HG02943 (cell line): ENCODE measurements around the gene LGR4.

ENCODE experiments used
- ATAC-seq: cut with Tn5 transposase; IDR thresholded peaks from one replicate; pipeline ENCODE4 v1.9.1; 2021; ENCODE audit warnings: mild to moderate bottlenecking, low read depth, moderate library complexity; ENCODE audit not compliant: unreplicated experiment

LGR4 gene

GRCh38 chr11:27433742-27434141 lies 38.8 kb downstream of the LGR4 start:
- no peak for ATAC-seq

GRCh38 chr11:27431808-27432207 lies 40.8 kb downstream of the LGR4 start:
- ATAC-seq: no peak

- ATAC-seq: no peak
These were observed 42.7 kb downstream of the LGR4 start for GRCh38 chr11:27429761-27430393.

GRCh38 chr11:27427183-27427980 lies 45.2 kb downstream of the LGR4 start:
- no peak for ATAC-seq

- ATAC-seq: no peak
These were observed 46.8 kb downstream of the LGR4 start for GRCh38 chr11:27425814-27426213.

GRCh38 chr11:27423125-27423524 lies 49.5 kb downstream of the LGR4 start:
- ATAC-seq: no peak

GRCh38 chr11:27421819-27422494 lies 50.6 kb downstream of the LGR4 start:
- no peak for ATAC-seq

DNA sequence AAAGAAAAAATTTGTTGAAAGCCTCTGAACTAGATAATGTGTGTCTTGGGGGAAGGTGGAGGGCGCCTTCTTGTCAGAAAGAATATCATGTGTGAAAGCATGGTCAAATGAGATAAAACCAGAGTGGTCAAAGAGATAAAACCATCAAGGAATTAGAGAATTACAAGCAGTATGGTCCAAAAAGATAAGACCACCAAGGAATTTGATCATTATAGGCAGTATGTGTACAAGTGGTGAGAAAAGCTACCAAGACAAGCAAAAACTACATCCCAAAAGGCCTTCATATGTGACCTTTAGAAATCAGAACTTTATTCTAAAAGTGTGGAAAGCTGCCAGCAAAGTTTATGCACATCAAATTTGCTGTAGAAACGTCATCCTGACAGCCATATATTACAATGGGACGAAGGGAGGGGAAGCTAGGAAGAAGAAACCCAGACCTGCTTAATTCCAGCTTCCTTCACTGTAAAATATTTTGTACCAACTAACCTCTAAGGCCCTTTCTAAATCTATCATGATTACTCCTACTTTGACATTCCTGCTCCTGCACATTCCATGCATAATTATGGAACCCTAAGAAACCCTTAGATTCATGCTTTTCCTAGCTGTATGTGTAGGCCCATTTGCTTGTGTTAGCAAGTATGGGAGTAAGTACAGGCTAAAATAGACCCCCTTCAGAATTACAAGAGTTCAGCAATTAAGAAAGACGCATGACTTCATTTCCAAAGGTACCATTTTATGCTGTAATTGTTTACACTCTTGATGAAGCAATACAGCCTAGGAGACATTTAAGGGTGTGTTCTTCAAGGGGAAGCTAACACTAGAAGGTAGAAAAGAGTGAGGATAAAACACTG lies 51.6 kb downstream of the LGR4 start:
- ATAC-seq: no peak

- ATAC-seq: no peak
These were observed 52.4 kb downstream of the LGR4 start for GRCh38 chr11:27420217-27420616.

DNA sequence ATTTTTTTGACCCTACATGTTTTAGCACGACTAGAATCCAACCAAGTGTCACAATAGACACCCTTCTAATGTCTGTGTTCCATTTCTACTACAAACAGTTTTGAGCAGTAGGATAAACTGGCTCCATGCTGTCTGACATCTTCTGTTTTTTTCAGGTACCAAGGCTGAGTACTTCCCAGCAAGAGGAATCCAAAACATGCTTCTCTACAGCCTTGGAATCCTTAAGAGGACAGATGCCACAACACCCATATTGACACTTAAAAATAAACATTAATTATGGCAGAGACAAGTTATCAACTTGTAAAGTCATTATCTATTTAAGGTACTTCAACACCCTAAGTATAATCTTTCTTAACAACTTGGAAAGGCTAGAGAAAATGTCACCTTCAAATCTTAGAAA lies 54.2 kb downstream of the LGR4 start:
- no peak for ATAC-seq

DNA sequence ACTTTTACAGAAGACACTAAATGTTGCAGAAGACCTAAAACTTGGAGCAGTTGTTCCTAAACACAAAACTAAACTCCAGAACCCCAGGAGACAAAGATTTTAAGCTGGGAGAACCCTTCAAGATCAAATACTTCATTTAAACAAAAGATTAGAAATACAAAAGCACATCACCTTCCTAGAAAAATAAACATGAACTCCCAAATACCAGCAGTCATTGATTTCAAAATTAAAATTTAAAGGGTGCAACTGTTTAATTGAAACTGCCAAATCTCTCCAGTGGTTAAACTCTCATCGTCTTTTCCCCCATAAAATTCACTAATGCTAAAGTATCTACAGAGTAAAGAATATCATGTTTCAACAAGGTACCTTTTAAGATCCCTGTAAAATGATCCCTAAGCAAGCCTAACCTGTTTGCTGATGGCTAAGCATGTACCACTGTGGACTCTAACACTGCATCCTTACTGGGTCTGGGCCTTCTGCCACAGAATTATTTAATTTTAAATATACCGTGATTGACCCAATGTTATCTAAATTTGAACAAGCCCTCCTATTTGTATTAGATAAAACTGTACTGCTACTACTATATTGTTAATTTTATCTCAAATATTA lies 55.9 kb downstream of the LGR4 start:
- ATAC-seq: no peak

DNA sequence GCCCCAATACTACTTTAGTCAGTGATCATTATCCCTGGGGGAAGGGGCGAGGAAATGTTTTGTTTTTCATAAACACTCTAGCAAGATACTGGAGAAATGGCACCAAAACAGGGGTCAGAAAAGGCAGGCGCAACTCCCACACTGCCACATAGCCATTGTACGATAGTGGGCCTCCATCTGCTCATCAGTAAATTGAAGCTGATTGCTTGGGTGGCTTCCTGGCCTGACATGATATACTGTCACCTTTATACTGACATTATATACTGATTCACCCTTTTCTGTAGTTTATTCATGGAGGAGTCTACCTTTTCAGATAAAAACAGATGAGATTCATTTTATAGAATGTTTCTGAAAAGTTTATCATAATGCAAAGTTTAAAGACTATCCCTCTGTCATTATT lies 57.9 kb downstream of the LGR4 start:
- ATAC-seq: no peak

DNA sequence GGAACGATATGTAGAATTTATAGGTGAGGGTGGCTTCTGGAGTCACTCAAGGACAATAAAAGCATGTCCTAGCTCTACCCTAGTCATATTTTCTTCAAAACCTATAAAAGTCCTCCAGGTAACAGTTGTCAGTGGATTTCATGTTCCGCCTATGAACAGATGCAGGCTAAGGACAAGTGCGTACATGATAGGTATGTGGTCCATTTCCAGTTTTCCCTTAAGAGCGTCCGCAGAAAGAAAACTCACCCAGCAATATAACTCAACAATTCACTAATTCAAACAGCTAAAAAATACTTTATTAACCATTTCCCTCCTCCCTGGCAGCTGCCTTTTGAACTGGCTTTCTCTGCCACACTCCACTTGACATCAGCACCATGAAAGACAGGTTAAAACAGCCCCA lies 59.4 kb downstream of the LGR4 start:
- no peak for ATAC-seq

DNA sequence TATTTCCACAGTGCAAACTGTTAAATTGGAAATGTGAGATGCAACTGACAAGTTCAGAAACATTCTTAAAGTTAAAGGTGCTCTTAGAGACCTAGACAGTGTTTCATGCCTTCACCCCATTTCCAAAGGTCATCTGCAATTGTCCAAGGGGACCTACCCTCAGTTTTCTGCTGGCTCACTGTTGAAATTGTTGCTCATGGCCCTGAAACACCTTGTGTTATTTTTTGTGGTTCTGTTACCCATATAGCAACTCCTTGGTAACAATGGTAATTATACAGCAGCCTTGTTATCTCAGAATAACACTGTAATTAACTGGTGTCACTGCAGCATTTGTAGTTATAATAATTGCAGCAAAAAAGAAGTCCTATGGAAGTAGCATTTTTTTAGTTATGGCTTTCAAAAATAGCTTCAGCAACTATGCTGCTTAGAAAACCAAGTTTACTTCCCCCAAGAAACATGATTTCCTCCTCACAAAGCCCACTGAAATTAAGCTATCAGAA lies 60.3 kb downstream of the LGR4 start:
- ATAC-seq: no peak

- no peak for ATAC-seq
These were observed 61.3 kb downstream of the LGR4 start for GRCh38 chr11:27411328-27411727.

- no peak for ATAC-seq
These were observed 62.3 kb downstream of the LGR4 start for GRCh38 chr11:27410272-27410671.

DNA sequence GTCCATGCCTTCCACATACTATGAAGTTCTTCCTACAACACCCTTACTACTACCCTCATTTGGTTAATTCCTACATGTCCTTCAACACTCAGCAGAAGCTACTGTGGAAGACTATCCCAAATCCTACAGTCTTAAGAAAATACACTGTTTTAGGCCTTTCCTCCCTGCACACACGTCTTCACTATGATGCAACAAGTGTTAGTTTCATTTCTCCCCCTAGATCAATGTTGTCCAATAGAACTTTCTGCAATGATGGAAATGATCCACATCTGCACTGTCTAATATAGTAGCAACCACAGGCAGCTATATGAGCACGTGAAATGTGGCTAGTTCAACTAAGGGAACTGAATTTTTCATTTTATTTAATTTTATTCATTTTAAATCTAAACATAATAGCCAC lies 62.8 kb downstream of the LGR4 start:
- ATAC-seq: no peak

DNA sequence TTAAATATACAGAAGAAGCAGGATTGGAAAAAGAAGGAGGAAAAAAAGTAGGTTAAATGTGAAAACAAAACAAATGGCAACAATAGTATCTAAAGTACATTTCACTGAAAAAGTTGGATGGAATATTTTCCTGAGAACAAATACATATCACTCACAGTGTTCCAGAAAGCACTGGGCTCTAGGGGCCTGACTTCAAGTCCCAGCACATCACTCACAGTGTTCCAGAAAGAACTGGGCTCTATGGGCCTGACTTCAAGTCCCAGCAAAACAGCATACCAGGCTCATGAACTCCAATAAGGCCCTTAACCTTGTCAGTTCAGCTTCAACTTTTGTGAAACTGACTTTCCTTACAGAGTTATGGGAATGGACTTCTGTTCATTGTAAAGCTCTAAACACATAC lies 63.5 kb downstream of the LGR4 start:
- no peak for ATAC-seq

- no peak for ATAC-seq
These were observed 64.3 kb downstream of the LGR4 start for GRCh38 chr11:27408246-27408800.
